ENCODE data around the gene TTBK1. TPM values are rescaled to one million over a fixed set of nuclear protein-coding genes. Genes with fewer than 3 reads are reported as not detected.

The TTBK1 gene
- total and polyA plus RNA-seq, 8 donors, result 0.08 to 0.57 (median 0.16) TPM

DNA sequence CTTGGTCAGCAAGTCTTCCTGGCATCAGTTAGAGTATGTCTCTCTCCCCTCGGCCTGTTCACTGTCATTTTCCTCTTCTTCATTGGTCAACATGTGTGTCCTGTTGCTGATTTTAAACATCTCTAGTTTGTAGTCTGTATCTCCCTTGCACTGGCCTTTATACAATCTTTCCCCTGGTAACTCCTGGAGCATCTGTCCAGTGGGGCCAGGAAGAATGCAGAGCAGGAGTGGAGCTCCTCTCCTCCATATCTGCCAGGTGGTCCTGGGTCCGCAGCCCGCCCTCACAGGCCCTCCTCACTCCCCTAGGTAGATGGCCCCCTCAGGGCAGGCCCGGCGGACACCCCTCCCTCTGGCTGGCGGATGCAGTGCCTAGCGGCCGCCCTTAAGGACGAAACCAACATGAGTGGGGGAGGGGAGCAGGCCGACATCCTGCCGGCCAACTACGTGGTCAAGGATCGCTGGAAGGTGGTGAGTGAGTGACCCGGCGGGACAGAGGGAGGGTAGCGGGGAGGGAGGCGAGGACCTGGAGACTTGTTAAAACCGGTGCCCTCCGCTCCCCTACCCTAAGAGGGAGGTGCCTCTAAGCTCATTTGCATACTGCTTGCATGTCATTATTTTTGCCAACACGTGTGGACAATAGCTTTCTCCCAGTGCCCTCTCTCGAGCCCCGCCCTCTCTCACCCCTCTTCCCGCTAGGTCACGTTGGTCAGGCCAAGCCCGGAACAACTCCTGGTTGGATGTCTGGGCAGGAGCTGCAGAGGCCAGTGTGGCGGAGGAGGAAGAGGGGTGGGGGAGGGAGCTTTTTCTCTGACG lies 3.2 kb downstream of the TTBK1 start:
- Histone ChIP-seq H3K36me3 (no peaks in the 10 kb centered on the region), H3K27me3 (peaks cover 0 to 6% (median 0%) of the 10 kb centered on the region in 4 donors), H3K27ac (peak overlapping the region in 2 of 4 donors; percentile 14 to 23), H3K4me3 (peak overlapping the region; percentile 20 to 69 (median 48)), H3K4me1 (no peaks in the 10 kb centered on the region), H3K9me3 (no peaks in the 10 kb centered on the region)
- intact Hi-C loops (cut with DNase I), result no loop called here
- ATAC-seq (peak; percentile 81 to 87 (median 86)), DNase-seq (peak in 5 of 6 donors; percentile 74 to 84 (median 80)), FAIRE-seq (no peak)
- TF ChIP-seq, protein P1, sequence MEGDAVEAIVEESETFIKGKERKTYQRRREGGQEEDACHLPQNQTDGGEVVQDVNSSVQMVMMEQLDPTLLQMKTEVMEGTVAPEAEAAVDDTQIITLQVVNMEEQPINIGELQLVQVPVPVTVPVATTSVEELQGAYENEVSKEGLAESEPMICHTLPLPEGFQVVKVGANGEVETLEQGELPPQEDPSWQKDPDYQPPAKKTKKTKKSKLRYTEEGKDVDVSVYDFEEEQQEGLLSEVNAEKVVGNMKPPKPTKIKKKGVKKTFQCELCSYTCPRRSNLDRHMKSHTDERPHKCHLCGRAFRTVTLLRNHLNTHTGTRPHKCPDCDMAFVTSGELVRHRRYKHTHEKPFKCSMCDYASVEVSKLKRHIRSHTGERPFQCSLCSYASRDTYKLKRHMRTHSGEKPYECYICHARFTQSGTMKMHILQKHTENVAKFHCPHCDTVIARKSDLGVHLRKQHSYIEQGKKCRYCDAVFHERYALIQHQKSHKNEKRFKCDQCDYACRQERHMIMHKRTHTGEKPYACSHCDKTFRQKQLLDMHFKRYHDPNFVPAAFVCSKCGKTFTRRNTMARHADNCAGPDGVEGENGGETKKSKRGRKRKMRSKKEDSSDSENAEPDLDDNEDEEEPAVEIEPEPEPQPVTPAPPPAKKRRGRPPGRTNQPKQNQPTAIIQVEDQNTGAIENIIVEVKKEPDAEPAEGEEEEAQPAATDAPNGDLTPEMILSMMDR (IDR thresholded peaks at IDR 0.05), result no peak
- WGBS, 2 donors, result 14 to 18% methylated on average over 24 to 27 of the region's 27 CpGs

DNA sequence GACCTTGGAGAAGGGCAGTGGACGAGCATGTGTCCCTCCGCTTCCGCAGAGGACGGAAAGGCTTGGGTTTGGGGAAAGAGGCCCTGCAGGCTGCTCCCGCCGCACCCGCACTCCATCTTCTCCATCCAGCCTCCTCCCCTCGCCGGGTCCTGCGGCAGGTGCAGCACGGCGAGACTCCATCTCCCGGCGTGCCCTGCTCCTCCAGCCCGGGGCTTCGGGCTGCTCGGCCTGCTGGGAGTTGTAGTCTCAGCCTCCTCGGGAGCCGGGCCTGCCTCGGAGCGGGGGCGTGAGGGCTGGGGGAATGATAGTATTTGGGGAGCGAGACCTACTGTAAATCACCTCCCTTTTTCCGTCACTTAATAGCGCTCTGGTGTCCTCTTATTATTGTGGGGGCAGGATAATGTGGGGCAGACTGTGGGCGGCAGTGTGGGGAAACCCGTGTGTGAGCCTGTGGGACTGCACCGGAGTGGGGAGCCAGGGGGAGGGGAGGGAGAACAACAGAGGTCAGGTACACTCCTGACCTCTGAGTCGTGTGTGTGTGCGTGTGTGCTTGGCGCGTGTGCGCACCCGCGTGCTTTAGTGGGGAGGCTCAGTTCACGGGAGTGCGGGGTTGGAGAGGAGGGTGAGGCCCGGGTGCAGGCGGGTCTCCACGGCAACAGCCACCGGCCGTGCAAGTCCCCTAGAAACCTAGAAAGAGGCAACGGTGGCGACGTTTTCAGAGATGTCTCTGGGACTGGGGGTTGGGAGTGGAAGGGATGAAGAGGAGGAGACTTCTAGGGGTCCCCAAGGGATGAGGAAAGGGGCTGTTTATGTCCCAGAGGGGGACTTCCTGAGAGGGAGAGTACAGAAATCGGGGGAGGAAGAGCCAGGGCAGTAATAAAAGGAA lies 4.1 kb downstream of the TTBK1 start:
- Histone ChIP-seq H3K4me1 (no peaks in the 10 kb centered on the region), H3K27ac (peak overlapping the region in 1 of 4 donors; percentile 14), H3K27me3 (peaks cover 0 to 1% (median 0%) of the 10 kb centered on the region in 4 donors), H3K9me3 (no peaks in the 10 kb centered on the region), H3K36me3 (no peaks in the 10 kb centered on the region), H3K4me3 (peak overlapping the region; percentile 20 to 69 (median 48))
- ATAC-seq, result peak; percentile 96 to 99 (median 98)
- peak; percentile 77 to 94 (median 86) for DNase-seq
- intact Hi-C loops (cut with DNase I), result no loop called here
- no peak for FAIRE-seq
- WGBS, 2 donors, result 4 to 5% methylated on average over 45 to 46 of the region's 46 CpGs
- TF ChIP-seq, protein P1 (IDR thresholded peaks at IDR 0.05), result no peak

DNA sequence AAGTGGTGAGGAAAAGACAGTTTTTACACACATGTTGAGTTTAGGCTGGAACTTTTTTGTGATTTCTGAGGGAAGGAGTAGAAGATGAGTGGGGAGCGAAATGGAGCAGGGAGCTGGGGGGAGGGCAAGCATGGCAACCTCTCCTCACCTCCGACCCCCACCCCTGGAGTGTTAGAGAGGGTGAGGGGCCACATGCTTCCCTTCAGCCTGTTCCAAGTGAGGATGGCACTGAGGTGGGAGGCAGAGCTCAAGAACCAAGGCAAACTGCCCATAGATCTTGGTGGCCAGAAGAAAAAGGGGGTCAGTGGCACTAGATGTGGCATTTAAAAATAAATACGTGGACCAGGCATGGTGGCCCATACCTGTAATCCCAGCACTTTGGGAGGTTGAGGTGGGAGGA lies 4.8 kb downstream of the TTBK1 start:
- FAIRE-seq (no peak), DNase-seq (peak in 1 of 6 donors; percentile 17), ATAC-seq (no peak)
- TF ChIP-seq, protein P1 (IDR thresholded peaks at IDR 0.05), result no peak
- Histone ChIP-seq H3K4me1 (no peaks in the 10 kb centered on the region), H3K9me3 (no peaks in the 10 kb centered on the region), H3K27me3 (no peaks in the 10 kb centered on the region), H3K36me3 (no peaks in the 10 kb centered on the region), H3K27ac (no peak overlapping the region), H3K4me3 (peak overlapping the region in 1 of 4 donors; percentile 56)
- intact Hi-C loops (cut with DNase I), result no loop called here
- WGBS, 2 donors, result 83 to 86% methylated on average over 3 of the region's 3 CpGs

DNA sequence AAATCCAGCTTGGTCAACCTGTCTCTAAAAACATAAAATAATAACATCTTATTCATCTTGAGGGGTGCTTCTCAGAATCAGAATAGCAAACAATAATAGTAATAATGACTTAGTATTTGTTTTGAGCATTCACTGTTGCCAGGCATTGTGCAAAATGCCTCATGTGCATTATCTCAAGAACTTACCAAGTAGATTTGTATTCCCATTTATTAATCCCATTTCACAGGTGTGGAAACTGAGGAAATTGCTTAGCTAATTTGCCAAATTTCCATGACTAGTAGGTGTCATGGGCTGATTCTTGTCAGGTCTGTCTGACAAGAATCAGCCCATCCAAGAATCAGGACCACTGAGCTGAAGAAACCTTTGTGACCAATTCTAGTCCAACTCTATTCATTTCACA lies 5.5 kb downstream of the TTBK1 start:
- no peaks in the 10 kb centered on the region for H3K9me3 ChIP-seq
- H3K4me1 ChIP-seq, result no peaks in the 10 kb centered on the region
- H3K27me3 ChIP-seq, result no peaks in the 10 kb centered on the region
- intact Hi-C loops (cut with DNase I), result no loop called here
- H3K27ac ChIP-seq, result no peak overlapping the region
- ATAC-seq (no peak), FAIRE-seq (no peak), DNase-seq (no peak)
- H3K4me3 ChIP-seq, result no peak overlapping the region
- no peaks in the 10 kb centered on the region for H3K36me3 ChIP-seq
- TF ChIP-seq, protein P1 (IDR thresholded peaks at IDR 0.05), result no peak

Measured in pancreas (tissue), 10 donors.